ENCODE measurements around the gene GARIN5B. TPM values are rescaled to one million over a fixed set of nuclear protein-coding genes. Genes with fewer than 3 reads are reported as not detected.

GARIN5B gene
- polyA plus RNA-seq, 2 of the 4 experiments (the other 2 are of a cell fraction): 0.05 TPM; not detected in 1

DNA sequence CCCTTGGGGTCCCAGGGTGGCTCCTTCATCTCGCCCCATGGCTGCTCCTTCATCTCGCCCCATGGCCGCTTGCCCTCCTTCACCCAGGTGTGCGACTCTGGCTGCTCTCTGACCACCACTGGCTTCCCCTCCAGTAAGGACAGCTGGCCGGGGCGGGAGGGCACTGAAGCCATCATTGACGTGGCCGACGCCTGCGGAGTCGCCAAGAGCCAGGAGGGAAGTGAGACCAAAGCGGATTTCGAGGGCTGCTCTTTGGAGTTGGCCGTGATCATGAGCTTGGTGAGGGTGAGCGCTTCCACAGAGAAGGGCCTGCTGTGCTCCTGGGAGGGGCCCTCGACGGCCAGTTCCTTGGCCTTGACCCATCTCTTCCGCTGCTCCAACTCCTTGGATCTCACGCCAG, 4.6 kb downstream of the GARIN5B start:
- TF ChIP-seq EHMT2 (IDR thresholded peaks at IDR 0.05; ENCODE audit: low read depth): no peak
- TF ChIP-seq ZSCAN20 (CRISPR knock-in tag; IDR thresholded peaks at IDR 0.05): no peak
- no peak for TF ChIP-seq PHF8 (IDR thresholded peaks at IDR 0.05; ENCODE audit: borderline replicate concordance, low read depth)
- no peak for TF ChIP-seq CHD2 (IDR thresholded peaks at IDR 0.05; ENCODE audit: low read length, partially characterized antibody)
- no peak for TF ChIP-seq BCL3 (IDR thresholded peaks at IDR 0.05)
- no peak for TF ChIP-seq REST (IDR thresholded peaks at IDR 0.05)
- TF ChIP-seq EHF (CRISPR knock-in tag; IDR thresholded peaks at IDR 0.05): no peak
- no peak for TF ChIP-seq NPAS2 (CRISPR knock-in tag; IDR thresholded peaks at IDR 0.05; ENCODE audit: borderline replicate concordance)
- no peak for TF ChIP-seq MYC (IDR thresholded peaks at IDR 0.05; ENCODE audit: borderline replicate concordance, low read length)
- TF ChIP-seq ZFP36 (IDR thresholded peaks at IDR 0.05; ENCODE audit: borderline replicate concordance, partially characterized antibody): no peak
- no peak for TF ChIP-seq HOXB13 (CRISPR knock-in tag; IDR thresholded peaks at IDR 0.05; ENCODE audit: low read depth)
- TF ChIP-seq MAZ (IDR thresholded peaks at IDR 0.05; ENCODE audit: borderline replicate concordance, low read depth, low read length): no peak
- no peak for TF ChIP-seq HDAC2 (IDR thresholded peaks at IDR 0.05)
- TF ChIP-seq RCOR1 (IDR thresholded peaks at IDR 0.05; ENCODE audit: low read depth, low read length): no peak
- TF ChIP-seq POLR2A (IDR thresholded peaks at IDR 0.05; ENCODE audit: low read length): no peak
- no peak for TF ChIP-seq RFX5 (IDR thresholded peaks at IDR 0.05)
- no peak for TF ChIP-seq BHLHE40 (IDR thresholded peaks at IDR 0.05; ENCODE audit: low read depth, low read length)
- no peak for TF ChIP-seq RARB (CRISPR knock-in tag; IDR thresholded peaks at IDR 0.05)
- no peak for TF ChIP-seq HMGXB4 (CRISPR knock-in tag; IDR thresholded peaks at IDR 0.05; ENCODE audit: borderline replicate concordance)
- Histone ChIP-seq H3K9me3 (no peaks in the 10 kb centered on the region), H3K4me3 (no peak overlapping the region), H3K27ac (no peak overlapping the region), H3K4me2 (no peak overlapping the region), H3K4me1 (peaks cover 19% of the 10 kb centered on the region)
- WGBS (ENCODE audit: missing lambda C conversion rate): 87% methylated on average over 18 of the region's 19 CpGs
- ATAC-seq: no peak
- POLR2A ChIA-PET: interaction anchor here (0.6 kb wide), 1 partner anchor 143 kb away, joined by 3 read pairs; no protein-coding TSS in a partner anchor
- no peak for DNase-seq (ENCODE audit: low read depth in 1 of 2, low spot score in 1 of 2)
- FAIRE-seq: no peak
- CTCF ChIA-PET: interaction anchor here (1.1 to 14.8 kb wide), 5 partner anchors 13 to 67 kb away, joined by 3 to 105 read pairs (median 5); no protein-coding TSS in a partner anchor

GRCh38 chr19:55355213-55355821, 7.7 kb downstream of the GARIN5B start:
- ChIA-PET POLR2A (interaction anchor here (1.3 kb wide), 1 partner anchor 16 kb away, joined by 3 read pairs; the partner anchor contains the start of gene KMT5C), CTCF (interaction anchor here (0.9 to 14.8 kb wide), 9 partner anchors 11 to 209 kb away, joined by 3 to 105 read pairs (median 4); partner anchors contain the start of gene KMT5C)
- peaks cover 12% of the 10 kb centered on the region for H3K4me1 ChIP-seq
- H3K4me2 ChIP-seq: peak overlapping the region; percentile 82; the same call in 1 of the 3 replicates
- DNase-seq (ENCODE audit: low read depth in 1 of 2, low spot score in 1 of 2) (no peak), ATAC-seq (no peak), FAIRE-seq (no peak)
- no peak for TF ChIP-seq MAX (IDR thresholded peaks at IDR 0.05)
- TF ChIP-seq ZNF302 (CRISPR knock-in tag; IDR thresholded peaks at IDR 0.05): no peak
- TF ChIP-seq NPAS2 (CRISPR knock-in tag; IDR thresholded peaks at IDR 0.05; ENCODE audit: borderline replicate concordance): no peak
- TF ChIP-seq BCL3 (IDR thresholded peaks at IDR 0.05): no peak
- TF ChIP-seq ZSCAN20 (CRISPR knock-in tag; IDR thresholded peaks at IDR 0.05): no peak
- TF ChIP-seq FOSB (CRISPR knock-in tag; IDR thresholded peaks at IDR 0.05): no peak
- 44% methylated on average over 11 of the region's 13 CpGs for WGBS (ENCODE audit: missing lambda C conversion rate)
- H3K9me3 ChIP-seq: no peaks in the 10 kb centered on the region
- no peak overlapping the region for H3K4me3 ChIP-seq
- peak overlapping the region in 1 of 2 experiments; percentile 84; a peak in 3 of 6 replicates for H3K27ac ChIP-seq

Data from A549 (cell line).